Globus pallidus (tissue), 1 donor: ENCODE measurements around the gene RPS10.
"Not testable (repeated sequence)": the region's sequence is repeated elsewhere in the genome, so short reads cannot be mapped to it uniquely, and the experiment has no call there.

Source experiments
- DNase-seq: peaks from one replicate; pipeline ENCODE4 v3.0.0-alpha.2; 2015; ENCODE audit warnings: low spot score

Gene RPS10

DNA sequence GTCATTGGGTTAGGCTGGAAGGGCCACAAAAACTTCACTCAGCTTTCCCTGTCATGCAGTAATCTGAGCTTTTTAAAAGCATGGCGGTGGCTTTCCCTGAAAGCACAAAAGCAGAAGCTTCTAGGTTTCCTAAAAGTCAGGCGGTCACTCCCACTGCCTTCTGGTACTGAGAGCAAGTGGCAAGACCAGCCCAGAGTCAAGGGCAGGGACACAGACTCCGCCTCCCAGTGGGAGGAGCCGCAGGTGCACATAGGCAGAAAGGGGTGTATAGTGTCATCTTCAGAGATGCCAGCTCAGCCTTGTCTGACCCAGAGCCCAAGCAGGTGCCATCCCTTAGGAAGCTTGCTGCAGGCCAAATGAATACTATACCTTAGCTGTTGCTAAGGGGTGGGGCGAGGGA lies 22.0 kb upstream of the RPS10 start:
- DNase-seq = no peak

DNA sequence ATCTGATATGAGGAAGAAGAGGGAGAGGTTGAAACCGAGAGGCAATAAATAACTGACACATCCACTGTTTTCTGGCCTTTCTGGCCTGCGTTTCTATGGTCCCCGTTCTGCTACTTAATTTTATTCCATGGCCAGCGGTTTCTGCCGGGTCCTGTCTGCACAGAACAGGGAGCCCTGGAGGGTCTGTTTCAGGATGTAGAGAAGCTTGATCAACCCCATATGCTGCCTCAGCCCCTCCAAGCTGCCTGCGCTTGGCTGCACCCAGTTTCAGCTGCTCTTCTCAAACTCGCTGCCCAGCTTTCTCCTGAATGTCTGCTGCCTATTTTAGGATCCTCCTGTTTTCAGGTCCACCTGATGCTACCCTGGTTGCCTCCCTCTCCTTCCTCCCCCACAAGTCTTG lies 21.5 kb upstream of the RPS10 start:
- no peak for DNase-seq

DNA sequence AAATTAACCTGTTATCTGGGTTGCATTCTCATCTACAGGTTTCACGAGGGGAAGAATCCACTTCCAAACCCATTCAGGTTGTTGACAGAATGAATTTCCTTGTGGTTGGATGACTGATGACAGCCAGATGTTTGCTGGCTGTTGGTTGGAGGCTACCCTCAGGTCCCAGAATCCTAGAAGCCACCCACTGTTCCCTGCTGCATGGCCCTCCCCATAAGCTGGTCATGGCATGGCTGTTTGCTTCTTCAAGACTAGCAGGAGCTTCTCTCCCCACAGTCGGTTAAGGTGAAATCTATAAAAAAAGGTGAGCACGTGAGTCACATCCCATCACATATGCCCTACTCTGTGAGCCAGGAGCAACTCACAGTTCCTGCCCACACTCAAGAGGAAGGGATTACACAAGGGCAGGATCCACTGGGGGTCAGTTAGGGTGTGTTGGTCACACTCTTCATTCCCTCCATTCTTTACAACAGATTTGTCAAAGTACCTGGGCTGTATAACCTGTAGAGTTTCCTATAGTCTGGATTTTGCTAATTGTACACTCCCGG lies 19.5 kb upstream of the RPS10 start:
- no peak for DNase-seq

DNA sequence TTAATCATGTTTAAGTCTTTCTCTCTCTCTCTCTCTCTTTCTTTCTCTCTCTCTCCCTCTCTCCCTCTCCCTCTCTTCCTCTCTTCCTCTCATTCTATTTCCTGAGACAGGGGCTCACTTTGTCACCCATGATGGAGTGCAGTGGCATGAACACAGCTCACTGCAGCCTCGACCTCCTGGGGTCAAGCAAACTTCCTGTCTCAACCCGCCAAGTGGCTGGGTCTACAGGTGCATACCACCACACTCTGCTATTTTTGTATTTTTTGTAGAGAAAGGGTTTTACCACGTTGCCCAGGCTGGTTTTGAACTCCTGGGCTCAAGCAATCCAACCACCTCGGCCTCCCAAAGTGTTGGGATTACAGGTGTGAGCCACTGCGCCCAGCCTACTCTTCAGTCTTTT lies 15.7 kb upstream of the RPS10 start:
- no peak for DNase-seq

DNA sequence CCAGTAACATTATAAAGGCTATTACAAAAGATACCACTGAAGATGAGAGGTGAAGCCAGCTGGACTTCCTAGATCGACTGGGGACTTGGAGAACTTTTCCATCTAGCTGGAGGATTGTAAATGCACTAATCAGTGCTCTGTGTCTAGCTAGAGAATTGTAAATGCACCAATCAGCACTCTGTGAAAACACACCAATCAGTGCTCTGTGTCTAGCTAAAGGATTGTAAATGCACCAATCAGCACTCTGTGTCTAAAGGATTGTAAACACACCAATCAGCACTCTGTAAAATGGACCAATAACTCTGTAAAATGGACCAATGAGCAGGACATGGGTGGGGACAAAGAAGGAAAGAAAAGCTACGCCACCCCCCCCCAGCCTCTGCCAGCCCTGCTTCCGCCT lies 13.6 kb upstream of the RPS10 start:
- no peak for DNase-seq

DNA sequence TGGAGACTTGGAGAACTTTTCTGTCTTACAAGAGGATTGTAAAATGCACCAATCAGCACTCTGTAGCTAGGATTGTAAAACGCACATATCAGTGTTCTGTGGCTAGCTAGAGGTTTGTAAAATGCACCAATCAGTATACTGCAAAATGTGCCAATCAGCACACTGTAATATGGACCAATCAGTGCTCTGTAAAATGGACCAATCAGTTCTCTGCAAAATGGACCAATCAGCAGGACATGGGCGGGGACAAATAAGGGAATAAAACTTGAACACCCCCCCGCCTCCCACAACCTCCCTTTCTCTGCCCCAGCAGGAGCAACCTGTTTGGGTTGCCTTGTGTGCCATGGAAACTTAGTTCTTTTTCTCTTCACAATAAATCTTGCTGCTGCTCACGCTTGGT lies 12.8 kb upstream of the RPS10 start:
- no peak for DNase-seq

DNA sequence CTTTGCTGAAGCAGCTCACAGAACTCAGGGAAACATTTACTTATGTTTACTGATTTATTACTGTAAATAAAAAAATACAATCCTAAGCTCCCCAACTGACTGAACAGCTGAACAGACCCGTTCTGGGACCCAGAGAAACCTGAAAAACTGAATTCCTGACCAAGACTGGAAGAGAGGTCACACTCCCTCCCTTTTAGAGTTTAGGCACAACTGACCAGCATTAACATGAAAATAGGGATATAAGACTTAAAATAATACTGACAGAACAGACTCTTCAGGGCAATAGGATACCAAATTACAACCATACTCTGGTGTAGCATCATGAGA lies 11.7 kb upstream of the RPS10 start:
- no peak for DNase-seq

DNA sequence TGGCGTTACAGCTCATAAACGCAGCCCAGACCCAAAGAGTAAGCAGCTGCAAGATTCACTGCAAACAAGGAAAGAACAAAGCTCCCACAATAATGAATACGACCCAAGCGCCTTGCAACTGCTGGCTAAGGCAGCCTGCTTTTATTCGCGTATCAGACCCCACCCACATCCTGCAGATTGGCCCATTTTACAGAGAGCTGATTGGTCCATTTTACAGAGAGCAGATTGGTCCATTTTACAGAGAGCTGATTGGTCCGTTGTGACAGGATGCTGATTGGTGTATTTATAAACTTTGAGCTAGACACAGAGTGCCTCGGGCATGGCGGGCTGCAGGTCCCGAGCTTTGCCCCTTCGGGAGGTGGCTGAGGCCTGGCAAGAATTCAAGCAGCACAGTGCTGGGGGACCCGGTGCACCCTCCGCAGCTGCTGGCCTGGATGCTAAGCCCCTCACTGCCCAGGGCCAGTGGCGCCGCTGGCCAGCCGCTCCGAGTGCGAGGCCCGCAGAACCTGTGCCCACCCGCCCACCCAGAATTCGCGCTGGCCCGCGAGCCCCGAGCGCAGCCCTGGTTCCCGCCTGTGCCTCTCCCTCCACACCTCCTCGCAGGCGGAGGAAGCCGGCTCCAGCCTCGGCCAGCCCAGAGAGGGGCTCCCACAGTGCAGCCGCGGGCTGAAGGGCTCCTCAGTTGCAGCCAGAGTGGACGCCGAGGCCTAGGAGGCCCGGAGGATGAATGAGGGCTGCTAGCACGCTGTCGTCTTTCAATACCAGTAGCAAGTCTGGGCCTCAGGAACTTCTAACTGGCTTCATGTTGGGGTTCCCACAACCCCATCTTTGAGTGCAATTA lies 11.2 kb upstream of the RPS10 start:
- no peak for DNase-seq

DNA sequence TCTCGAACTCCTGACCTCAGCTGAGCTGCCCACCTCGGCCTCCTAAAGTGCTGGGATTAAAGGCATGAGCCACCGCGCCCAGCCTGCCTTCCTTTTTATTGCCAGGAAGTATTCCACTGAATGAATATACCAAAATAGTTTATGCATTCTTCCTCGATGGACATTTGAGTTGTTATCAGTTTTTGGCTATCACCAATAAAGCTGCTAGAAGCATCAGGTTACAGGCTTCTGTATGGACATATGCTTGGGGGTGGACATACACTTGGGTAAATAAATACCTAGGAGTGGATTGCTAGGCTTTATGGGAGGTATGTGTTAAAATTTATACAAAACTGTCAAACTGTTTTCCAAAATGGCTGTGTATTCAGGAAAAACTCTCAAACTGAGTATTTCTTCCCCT lies 10.0 kb upstream of the RPS10 start:
- DNase-seq = no peak

DNA sequence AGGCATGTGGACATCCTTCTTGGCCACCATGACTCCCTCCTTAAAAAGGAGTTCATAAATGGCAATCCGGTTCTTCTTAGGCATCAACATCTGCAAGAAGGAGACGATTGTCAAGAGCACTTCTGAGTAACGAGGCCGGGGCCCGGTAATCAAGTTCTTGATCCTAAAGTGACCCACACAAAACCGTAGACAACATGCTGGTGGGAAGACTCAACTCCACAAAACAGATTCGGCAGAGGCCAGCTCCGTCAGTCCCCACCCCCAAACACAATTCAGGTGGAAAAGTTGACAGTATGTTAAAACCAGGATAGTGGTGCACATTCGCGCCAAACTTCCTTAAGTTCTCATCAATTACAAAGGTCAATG lies 754 bp downstream of the RPS10 start:
- DNase-seq = no peak

DNA sequence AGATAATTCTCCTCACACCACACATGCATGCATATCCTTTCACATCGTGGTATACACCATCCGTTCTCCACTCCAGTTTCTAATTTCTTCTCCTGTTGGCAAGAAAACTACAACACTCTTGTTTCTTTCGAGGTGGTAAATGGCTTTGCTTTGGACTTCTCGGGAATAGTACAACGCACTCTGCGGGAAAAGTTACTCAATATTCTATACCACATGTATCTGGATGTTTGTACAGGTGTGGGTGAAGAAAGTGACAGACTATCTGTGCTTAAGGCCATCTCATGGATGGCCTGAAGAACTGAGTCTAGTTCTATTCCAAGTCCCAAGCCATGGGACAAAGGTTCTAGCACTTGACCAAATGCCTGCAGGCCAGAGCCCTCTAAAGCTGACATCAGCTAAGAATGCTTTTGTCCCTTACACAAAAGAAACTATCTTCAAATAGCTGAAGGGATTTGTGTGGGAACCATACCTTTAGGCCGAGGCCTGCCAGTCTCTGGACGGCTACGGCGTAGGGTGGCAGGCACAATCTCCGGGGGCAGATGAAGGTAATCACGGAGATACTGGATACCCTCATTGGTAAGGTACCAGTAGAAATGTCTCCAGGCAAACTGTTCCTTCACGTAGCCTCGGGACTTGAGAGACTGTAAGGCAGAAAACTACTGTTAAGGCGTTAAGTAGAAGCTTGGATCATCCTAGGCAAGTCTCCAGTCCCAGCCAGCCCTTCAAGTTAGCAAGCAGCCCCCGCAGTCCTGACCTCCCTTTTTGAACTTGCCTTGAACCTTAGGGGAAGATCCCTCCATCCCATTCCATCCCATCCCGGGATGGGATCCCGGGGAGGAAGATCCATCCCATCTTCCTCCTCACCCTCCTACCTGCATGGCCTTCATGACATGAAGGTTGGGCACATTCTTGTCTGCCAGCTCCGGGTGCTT lies 1.4 kb downstream of the RPS10 start:
- no peak for DNase-seq

DNA sequence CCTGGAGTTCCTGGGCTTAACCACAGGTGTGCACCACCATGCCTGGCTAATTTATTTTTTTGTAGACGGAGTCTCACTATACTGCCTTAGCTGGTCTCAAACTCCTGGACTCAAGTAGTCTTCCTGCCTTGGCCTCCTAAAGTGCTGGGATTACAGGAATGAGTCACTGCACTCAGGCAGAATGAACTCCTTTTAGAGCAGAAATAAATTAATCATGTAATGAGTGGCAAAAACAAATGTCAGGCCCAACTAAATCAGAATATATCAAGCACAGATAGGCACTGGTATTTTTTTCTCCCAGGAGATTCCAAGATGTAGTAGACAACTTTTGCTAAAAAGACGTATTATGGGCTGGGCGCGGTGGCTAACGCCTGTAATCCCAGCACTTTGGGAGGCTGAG lies 2.6 kb downstream of the RPS10 start:
- no peak for DNase-seq

DNA sequence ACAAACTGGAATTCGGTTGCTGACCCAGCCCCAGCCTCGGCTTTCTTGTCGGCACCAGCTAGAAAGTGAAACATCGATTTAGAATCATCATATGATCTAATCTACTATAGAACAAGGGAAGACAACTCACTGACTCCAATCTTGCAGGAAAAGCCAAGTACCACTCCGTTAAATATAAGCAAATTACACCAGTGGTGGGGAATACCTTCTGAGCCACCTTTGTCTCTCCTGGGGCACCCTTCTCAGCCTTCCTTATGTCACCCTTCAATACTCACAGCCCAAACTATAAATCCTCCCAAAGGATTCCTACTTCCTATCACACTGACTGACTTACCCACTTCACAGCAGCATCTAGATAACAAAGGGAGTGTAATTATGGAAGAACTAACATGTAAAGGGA lies 7.5 kb downstream of the RPS10 start:
- DNase-seq = no peak

DNA sequence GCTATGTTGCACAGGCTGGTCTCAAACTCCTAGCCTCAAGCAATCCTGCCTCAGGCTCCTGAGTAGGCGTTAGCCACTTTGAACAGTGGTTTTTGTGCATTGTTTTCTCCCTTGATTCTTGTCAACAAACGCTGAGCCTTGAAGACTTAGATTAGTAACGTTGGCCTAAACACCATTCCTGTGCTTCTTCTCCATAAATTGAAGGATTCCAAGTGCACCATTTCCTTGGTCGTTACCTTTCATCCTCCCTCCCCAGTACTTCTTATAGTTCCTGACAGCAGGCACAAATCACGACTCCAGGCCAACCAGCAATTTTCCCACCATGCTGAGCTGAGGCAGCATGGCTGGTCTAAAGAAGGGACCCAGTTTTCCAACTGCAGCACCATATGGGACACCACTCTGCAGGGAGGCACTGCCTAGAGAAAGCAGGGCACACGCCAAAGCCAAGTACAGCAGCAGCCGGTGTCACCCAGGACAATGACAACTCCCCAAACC lies 8.9 kb downstream of the RPS10 start:
- DNase-seq = no peak

DNA sequence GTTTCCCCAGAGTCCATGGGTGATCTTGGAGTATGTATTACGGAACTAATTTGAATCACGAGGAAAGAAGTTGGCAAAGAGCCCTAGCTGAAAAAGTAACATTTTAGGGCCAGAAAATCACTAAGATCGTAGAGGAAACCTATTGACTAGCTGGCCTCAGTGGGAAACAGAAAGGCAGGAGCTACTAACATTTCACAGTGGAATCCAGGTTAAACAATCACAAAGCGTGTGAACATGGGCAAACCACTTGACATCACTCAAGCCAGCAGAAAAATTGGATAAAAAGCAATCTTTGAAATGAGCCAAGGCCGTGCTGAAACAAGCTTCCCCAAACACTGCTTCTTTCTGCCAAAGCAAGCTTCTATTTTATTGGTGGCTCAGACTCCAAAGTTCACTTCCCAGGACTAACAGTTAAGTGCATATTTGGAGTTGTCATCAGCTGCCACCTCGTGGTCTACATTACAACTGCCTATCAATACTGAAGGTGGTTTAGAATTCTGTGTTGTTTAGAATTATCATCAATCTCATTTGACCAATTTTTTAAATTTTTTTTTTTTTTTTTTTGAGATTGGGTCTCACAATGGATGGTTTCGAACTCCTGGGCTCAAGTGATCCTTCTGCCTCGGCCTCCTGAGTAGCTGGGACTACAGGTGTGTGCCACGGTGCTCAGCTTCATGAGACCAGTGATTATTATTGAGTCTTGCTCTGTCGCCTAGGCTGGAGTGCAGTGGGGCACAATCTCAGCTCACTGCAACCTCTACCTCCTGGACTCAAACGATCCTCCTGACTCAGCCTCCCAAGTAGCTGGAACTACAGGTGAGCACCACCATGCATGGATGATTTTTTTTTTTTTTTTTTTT lies 10.6 kb downstream of the RPS10 start:
- DNase-seq = peak; percentile 83

DNA sequence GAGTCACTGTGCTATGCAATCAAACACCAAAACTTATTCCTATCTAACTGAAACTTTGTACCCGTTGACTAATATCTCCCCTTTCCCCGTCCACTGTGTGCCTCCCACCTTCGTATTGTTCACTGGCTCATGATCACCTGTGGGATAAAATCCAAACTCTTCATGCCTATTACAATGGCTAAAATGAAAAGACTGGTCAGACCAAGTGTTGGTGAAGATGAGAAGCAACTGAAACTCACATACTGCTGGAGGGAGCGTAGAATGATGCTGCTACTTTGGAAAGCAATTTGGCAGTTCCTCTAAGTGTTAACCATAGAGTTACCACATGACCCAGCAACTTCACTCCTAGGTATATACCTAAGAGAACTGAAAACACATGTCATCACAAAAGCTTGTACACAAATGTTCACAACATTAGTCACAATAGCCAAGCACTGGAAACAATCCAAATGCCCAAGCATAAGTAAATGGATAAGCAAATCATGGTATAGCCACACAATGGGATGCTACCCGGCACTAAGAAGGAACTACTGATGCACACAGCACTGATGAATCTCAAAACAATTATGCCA lies 13.1 kb downstream of the RPS10 start:
- no peak for DNase-seq

DNA sequence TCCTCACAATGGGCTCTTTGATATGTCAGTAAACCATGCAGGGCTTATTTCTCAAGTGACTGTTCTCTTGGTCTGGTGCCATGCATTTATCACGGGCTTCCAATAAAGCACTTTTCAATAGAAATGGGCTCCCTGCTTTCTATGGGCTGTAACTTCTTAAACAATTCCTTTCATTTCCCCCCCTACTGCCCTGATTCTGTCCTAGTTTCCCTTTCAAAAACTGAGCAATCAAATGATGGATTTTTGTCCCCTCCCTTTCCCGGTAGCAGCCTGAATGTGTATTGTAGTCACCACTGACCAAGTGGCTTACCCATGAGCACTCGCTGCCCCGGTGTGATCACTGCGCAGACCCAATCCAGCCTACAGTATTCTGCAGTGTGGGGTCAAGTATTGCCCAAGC lies 13.9 kb downstream of the RPS10 start:
- peak; percentile 84 for DNase-seq

DNA sequence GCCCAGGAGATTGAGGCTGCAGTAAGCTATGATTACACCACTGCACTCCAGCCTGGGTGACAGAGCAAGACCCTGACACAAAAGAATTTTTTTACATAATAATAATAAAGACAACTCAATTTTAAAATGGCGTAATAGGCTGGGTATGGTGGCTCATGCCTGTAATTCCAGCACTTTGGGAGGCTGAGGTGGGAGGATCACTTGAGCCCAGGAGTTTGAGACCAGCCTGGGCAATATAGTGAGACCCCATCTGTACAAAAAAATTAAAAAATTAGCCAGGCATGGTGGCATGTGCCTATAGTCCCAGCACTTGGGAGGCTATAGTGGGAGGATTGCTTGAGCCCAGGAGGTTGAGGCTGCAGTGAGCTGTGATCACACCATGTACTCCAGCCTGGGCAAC lies 18.0 kb downstream of the RPS10 start:
- not testable (repeated sequence) for DNase-seq

DNA sequence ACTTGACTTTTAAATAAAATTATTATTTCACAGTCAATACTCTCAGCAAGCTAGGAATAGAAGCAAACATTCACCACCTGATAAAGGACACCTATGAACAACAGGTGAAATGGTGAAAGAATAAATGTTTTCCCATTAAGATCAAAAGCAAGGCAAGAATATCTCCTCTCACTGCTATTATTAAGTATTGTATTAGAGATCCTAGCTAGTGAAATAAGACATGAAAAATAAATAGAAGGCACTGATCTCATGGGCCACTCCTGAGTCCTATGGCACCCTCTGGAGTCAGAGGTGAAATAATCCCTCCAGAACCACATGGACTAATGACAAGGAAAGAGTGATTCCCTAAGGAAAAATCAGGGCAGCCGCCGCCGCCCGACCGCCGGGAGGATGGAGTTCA lies 29.4 kb downstream of the RPS10 start:
- no peak for DNase-seq

DNA sequence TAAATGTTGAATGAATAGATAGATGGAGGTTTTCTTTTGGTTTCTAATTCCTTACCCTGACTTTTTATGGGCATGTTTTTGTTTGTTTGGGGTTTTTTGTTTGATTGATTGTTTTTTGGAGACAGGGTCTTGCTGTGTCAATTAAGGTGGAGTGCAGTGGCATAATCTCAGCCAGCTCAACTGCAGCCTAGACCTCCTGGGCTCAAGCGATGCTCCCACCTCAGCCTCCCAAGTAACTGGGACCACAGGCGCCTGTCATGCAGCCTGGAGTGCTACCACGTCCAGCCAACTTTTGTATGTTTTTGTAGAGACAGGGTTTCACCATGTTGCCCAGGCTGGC lies 31.9 kb downstream of the RPS10 start:
- no peak for DNase-seq

DNA sequence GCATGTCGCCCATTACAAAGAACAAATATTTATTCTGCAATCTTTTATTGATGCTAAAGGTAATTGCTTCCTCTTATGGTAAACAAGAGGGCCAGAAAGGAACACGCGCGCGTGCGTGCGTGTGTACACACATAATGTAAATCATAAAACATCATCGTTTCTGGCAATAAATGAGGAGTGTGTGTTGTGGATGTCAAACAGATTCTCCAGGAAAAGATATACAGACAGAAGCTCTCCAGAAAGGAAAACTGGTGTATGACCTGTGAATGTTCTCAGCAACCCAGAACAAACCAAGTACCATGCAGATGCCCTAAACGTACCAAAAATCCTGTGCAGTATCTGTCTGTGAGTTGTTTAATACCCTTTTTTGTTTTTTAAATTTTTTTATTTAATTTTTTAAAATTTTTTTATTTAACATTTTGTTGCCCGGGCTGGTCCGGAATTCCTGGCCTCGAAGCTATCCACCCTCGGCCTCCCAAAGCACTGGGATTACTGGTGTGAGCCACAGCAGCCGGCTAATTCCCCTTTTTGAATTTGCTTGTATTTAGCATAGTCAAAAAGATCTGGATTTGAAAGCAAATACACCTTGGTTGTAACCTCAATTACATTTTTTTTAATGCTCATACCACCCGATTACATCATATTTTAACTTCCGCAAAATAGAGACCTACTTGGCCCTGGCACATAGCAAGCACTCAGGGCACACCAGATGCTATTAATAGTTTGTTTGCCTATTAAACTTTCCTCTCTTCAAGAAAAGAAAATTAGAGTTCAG lies 32.5 kb downstream of the RPS10 start:
- DNase-seq = no peak
